Mesenteric fat pad (tissue), 1 donor: ENCODE results near the gene CORO2B. TPM values are rescaled to one million over a fixed set of nuclear protein-coding genes. Genes with fewer than 3 reads are reported as not detected.
"Not testable (repeated sequence)": the region's sequence is repeated elsewhere in the genome, so short reads cannot be mapped to it uniquely, and the experiment has no call there.

ENCODE experiments used
- DNase-seq: peaks from one replicate; pipeline ENCODE4 v3.0.0-alpha.2; 2020; ENCODE audit warnings: low spot score
- total RNA-seq: library from RNA; stranded (reverse); fragmentation: NEBNext Ultra II Directional; extraction: Animal tissue kit (Norgen Biotek cat#: 25700); gene quantifications from one replicate; pipeline ENCODE4 v1.2.1, GENCODE V29; 2021
- donor health status: DM: yes; HTN: yes; CAD: no.

Gene CORO2B
- total RNA-seq, 1 donor from 2014 or later, result 4.9 TPM

DNA sequence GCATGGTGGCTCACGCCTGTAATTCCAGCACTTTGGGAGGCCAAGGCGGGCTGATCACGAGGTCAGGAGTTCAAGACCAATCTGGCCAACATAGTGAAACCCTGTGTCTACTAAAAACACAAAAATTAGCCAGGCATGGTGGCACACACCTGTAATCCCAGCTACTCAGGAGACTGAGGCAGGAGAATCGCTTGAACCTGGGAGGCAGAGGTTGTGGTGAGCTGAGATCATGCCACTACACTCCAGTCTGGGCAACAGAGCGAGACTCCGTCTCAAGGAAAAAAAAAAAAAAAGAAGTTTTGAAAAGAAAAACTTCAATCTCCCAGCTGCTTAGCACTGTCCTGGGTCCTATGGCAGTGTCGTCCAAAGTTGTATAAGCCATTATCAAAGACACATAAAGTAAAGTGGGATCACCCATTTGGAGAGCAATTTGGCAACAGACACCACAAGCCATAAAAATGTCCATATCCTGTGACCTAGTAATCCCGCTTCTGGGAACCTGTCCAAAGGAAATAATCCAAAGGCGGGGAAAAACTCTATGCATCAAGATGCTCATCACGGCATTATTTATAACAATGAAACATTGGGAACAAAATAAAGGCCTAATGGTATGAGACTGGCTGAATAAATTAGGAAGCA is 26.2 kb downstream of the CORO2B start:
- not testable (repeated sequence) for DNase-seq

GRCh38 chr15:68606375-68606774 is 27.6 kb downstream of the CORO2B start:
- no peak for DNase-seq

- no peak for DNase-seq
These were observed 29.5 kb downstream of the CORO2B start for GRCh38 chr15:68608206-68608843.

- no peak for DNase-seq
These were observed 30.0 kb downstream of the CORO2B start for GRCh38 chr15:68608844-68609232.

DNA sequence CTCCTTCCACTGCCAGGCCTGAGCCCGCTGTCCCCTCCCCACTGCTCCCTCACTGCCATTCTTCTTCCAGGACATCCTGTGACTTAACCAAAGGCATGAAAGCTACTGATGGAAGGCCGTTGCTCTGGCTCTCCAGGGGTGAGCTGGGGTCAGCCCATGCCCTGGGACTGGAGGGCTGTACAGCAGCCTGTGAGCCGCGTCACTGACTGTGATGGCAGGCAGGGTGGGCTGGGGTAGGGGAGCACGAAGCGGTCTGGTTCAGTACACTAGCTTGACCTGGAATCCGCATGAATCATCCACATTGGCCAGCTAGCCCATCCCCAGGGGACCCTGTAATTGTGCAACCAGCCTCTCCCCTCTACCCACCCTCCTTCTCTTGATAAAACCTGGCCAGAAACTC is 30.8 kb downstream of the CORO2B start:
- DNase-seq, result no peak

- DNase-seq, result no peak
These were observed 32.0 kb downstream of the CORO2B start for GRCh38 chr15:68610825-68611224.

GRCh38 chr15:68612503-68612902 is 33.7 kb downstream of the CORO2B start:
- no peak for DNase-seq

GRCh38 chr15:68612979-68613740 is 34.4 kb downstream of the CORO2B start:
- no peak for DNase-seq

GRCh38 chr15:68614286-68615035 is 35.7 kb downstream of the CORO2B start:
- no peak for DNase-seq

DNA sequence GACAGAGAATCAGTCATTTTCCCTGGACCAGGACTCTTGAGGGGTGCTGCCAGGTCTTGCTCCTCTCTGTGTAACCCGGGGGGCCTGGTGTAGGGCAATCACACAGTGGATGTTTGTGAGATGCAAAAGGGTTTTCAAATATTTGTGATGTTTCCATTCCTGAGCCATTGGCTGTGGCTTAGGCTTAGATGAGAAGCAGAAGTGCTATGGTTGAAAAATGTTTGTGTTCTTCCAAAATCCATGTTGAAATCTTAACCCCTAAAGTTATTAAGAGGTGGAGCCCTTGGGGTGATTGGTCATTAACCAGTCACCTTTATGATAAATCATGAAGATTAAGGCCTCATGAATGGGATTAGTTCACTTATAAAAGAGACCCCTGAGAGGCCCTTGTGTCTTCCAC is 36.5 kb downstream of the CORO2B start:
- DNase-seq, result no peak

DNA sequence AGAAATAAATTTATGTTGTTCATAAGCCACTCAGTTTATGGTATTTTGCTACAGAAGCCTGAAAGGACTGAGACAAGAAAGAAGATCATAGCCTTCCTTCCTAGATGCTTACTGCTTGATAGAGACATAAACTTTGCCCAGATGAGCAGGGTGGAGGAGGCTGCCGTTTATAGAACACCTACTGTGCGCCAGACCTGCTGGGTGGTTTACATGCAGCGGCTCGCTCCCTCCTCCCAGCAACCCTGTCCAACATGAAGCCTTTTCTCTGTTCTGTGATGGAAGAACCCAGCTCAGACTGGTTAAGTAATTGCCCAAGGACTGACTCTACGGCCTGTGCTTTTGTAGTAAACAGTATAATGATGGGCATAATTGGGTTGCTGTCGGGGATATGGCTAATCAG is 37.0 kb downstream of the CORO2B start:
- DNase-seq, result no peak

DNA sequence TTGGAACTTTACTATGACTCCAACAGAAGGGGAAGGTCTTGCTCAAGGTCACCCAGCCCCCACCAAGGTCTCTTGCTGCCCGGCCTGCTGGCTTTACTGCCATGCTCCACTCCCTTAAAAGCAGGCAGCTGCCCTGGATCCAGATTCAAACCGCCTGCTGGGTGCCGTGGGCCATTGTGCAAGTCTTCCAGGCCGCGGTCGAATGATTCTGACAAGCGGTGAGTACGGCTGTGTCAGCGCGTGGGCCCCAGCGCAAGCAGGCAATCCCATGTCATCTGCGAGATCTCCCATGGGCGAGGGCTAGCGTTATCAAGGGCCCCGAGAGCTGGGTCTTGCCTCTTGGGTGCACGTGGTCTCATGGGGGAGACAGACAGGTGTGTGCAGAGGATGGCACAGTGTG is 37.6 kb downstream of the CORO2B start:
- no peak for DNase-seq

DNA sequence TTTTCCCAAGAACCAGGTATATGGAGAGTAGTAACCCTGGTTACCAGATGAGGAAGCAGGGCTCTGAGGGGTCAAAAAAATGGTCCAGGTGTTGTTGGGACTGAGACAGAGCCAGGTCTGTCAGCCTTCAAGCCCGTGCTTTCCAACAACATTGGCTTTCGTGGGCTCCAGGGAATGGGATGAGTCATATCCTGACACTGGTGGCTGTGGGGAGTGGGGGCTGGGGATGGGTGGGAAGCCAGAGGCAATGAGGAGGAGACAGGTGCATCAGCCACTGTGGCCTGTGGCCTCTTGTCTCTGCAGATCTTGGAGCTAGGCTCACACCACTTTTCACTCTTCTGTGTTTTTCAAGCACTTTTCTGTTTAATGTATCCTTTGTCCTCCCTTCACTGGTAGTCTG is 38.2 kb downstream of the CORO2B start:
- no peak for DNase-seq

- DNase-seq, result no peak
These were observed 39.0 kb downstream of the CORO2B start for GRCh38 chr15:68617777-68618176.

DNA sequence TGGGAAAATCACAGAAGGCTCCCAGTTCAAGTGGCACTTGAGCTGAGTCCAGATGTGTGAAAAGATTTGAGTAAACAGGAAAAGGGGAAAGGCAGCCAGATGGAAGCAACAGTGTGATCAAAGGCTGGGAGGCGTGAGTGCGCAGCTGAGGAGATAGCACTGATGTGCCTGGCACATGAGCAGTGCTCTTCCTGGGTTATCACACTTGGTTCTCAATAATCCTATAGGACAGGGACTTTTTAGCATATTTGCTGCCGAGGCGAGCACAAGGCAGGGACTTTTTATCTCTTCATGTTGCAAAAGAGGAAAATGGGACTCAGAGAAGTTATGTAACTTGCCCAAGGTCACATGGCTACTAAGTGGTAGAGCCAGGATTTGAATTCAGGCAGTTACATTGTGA is 39.6 kb downstream of the CORO2B start:
- no peak for DNase-seq

GRCh38 chr15:68618908-68619698 is 40.3 kb downstream of the CORO2B start:
- DNase-seq, result no peak

- DNase-seq, result no peak
These were observed 42.1 kb downstream of the CORO2B start for GRCh38 chr15:68620721-68621527.

DNA sequence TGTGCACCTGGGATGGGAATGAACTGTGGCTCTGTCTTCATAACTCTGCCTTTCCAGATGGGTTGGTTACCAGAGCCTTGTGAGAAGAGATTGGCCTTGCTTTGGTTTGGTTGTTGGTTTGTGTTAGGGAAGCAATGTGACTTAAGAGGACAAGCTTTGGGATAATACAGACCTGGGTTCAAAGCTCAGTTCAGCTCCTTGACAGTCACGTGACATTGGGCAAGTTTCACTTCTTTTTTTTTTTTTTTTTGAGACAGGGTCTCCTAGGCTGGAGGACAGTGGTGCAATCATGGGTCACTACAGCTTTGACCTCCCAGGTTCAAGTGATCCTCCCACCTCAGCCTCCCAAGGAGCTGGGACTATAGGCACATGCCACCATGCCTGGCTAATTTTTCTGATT is 42.7 kb downstream of the CORO2B start:
- no peak for DNase-seq

DNA sequence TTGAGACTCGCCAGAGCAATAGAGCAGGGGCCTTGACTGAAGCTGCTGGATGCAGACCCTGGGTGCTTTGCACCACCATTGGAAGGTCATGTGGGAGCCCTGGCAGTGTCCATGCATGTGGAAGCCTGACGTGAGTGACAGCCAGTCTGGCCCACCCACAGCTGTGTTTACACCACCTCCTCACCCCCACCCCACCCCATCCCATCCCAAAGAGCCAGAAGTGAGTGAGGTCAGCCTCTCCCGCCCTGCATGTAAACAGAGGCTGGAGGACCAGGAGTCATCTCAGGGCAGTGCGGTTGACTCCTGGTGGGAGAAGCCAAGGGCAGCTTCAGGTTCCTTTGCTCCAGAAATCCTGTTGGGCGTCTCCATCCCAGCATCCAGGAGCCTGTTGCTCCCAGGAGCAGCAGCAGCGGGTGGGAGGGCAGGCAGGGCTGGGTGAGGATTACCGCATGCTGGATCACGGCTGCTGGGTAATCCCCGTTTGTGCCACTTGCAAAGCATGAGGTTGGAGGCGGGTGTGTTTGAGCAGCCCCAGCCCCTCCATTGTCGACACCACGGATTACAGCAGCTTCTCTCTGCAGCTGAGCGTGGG is 44.6 kb downstream of the CORO2B start:
- no peak for DNase-seq

DNA sequence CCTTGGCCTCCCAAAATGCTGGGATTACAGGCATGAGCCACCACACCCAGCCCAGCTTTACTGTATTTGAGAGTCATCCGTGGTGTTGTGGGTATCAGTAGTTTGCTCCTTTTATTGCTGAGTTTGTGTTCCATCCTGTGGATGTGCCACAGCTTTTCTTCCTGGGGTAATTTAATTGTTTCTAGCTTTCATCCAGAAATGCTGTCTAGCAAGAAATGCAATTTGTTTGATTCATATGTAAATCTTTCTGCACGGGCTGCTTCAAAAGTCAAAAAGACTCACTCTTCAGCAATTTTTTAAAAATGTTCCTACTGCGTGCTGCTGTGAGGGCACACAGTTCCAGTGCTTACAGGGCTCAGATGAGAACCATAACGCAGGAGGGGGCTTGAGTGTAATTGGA is 47.1 kb downstream of the CORO2B start:
- no peak for DNase-seq
